NB4 (cell line): Measurements from ENCODE around the gene ZNF771.
A peak's percentile ranks its signal among the peaks of the same experiment; 100 is the strongest.

ENCODE experiments used
- DNase-seq: peaks from one replicate; pipeline ENCODE4 v3.0.0; 2010; ENCODE audit warnings: low read depth
- H3K4me3 ChIP-seq: one replicate; pipeline ENCODE4 v1.5.1; 2011; ENCODE audit warnings: mild to moderate bottlenecking, low read depth, low read length, moderate library complexity
- MYC ChIP-seq: IDR thresholded peaks from 2 replicates; pipeline ENCODE4 v1.6.1; 2011; ENCODE audit warnings: low read depth, low read length
- POLR2A ChIP-seq: IDR thresholded peaks from 2 replicates; pipeline ENCODE4 v1.6.1; 2011; ENCODE audit warnings: mild to moderate bottlenecking; ENCODE audit not compliant: insufficient read length; ENCODE audit errors: extremely low read depth
- TF ChIP-seq, protein P1 (sequence below): IDR thresholded peaks from one replicate; pipeline ENCODE4 v1.5.1; 2012; ENCODE audit warnings: low read depth, low read length
- TF ChIP-seq, protein P2 (sequence below): IDR thresholded peaks from 2 replicates; pipeline ENCODE4 v1.6.1; 2011; ENCODE audit warnings: low read depth, low read length

Gene ZNF771

DNA sequence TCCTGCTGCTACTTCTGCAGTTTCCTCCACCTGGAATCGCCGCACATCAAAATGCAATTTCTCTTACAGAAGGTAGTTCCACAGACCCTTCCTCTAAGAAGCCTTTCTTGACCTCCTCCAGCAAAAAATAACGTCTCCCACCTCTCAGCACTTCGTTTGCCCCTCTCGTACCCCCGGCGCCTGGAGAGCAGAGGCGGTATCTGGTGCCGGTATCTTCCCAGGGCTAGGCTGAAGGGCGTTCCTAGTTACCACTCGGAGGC is 21.9 kb downstream of the ZNF771 start:
- peak overlapping the region; percentile 99 for H3K4me3 ChIP-seq
- TF ChIP-seq MYC (no peak), POLR2A (no peak)
- TF ChIP-seq, protein P1, sequence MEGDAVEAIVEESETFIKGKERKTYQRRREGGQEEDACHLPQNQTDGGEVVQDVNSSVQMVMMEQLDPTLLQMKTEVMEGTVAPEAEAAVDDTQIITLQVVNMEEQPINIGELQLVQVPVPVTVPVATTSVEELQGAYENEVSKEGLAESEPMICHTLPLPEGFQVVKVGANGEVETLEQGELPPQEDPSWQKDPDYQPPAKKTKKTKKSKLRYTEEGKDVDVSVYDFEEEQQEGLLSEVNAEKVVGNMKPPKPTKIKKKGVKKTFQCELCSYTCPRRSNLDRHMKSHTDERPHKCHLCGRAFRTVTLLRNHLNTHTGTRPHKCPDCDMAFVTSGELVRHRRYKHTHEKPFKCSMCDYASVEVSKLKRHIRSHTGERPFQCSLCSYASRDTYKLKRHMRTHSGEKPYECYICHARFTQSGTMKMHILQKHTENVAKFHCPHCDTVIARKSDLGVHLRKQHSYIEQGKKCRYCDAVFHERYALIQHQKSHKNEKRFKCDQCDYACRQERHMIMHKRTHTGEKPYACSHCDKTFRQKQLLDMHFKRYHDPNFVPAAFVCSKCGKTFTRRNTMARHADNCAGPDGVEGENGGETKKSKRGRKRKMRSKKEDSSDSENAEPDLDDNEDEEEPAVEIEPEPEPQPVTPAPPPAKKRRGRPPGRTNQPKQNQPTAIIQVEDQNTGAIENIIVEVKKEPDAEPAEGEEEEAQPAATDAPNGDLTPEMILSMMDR, result no peak
- TF ChIP-seq, protein P2, sequence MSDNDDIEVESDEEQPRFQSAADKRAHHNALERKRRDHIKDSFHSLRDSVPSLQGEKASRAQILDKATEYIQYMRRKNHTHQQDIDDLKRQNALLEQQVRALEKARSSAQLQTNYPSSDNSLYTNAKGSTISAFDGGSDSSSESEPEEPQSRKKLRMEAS, result no peak
- DNase-seq, result no peak

DNA sequence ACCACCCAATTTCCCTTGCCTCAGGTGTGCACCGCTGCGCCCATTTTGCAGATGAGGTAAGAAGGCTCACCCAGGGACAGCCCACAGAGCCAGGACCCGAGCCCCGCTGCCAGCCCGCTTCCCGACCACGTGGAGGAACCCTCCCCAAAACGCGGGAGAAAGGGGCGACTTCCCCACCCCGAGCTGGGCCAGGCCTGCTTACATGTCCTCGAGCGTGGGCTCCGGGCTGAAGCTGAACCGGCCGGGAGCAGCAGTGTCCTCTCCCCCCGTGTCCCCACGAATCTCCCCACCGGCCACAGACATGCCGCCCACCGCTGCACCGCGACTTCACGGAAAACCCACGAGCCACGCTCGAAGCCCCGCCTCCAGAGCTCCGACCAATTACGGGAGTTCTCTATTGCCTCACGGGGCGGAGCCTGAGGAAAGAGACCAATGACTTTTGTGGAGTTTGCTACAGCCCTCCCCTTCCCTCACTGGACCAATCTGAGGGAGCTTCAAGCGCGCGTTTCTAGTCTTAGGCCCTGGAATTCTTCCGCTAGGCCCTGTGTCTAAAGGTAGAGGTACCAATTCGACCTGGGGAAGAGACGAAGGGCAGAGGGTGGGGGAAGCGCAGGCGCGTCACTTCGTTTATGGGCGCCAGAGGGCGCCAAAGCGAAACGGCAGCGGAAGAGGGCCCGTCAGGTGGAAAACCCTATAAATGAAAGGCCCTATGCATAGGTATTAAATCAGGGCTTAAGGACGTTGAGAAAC is 22.4 kb downstream of the ZNF771 start, which contains the start of gene DCTPP1:
DCTPP1 (minus strand) TSS at position 353 of the 750 bp plus-strand sequence; CDS start at position 303, 50 bp downstream.
- TF ChIP-seq MYC (peak; percentile 83; the same call in 1 of the 2 replicates), POLR2A (peak; percentile 51)
- TF ChIP-seq, protein P1, result peak; percentile 77
- TF ChIP-seq, protein P2, result peak; percentile 43; the same call in 1 of the 2 replicates
- peak within 1 kb of the TSS; percentile 99 for H3K4me3 ChIP-seq

DNA sequence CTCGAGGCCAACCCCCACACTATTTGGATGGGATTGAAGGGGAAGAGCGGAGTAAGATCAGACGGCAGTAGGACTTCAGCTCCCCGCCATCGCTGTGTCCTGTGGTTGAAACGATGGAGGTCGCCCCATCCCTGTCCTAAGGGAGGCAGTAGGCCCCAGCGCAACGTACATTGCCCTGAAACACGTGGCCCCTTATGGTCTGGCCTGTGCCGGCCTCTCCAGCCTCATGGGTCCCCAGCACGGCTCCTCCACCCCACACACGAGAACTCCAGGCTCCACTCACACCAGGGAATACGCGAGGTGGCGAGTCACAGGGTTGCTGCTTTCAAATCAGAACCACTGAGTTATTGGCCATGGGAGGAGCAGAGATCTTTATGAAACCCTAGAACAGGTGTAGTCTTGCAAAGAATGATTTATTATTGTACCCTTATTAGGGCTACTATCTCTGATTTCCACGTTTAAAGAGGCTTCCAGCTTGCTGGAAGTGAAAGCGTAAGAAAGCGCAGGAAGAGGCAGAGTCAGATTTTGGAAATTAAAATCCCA is 23.1 kb downstream of the ZNF771 start:
- TF ChIP-seq MYC, result peak; percentile 87
- TF ChIP-seq POLR2A, result no peak
- TF ChIP-seq, protein P2, result peak; percentile 94
- H3K4me3 ChIP-seq, result peak overlapping the region; percentile 30
- no peak for DNase-seq

More for the DNA sequence above, 22.4 kb downstream of the ZNF771 start, which contains the start of gene DCTPP1:
- peak; percentile 99 for DNase-seq

DNA sequence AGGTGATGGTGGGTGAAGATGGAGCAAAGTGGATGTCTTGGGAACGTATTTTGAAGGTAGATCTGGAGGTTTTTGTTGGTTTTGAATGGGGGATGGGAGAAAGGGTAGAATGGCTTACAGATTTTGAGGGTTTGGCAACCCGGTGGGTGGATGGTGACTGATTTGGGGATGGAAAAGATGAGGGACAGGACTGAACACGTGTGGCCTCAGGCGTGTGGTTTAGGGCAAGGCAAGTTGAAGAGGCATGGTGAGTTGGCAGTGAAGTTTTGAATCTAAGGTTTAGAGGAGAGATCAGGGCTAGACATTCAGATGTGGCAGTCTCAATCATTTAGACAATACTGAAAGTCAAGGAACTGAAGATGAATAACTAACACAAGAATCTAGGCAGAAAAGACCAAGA is 27.4 kb downstream of the ZNF771 start:
- no peak for DNase-seq
- H3K4me3 ChIP-seq, result no peak overlapping the region
- TF ChIP-seq, protein P1, result no peak
- TF ChIP-seq POLR2A (no peak), MYC (no peak)
- TF ChIP-seq, protein P2, result no peak

DNA sequence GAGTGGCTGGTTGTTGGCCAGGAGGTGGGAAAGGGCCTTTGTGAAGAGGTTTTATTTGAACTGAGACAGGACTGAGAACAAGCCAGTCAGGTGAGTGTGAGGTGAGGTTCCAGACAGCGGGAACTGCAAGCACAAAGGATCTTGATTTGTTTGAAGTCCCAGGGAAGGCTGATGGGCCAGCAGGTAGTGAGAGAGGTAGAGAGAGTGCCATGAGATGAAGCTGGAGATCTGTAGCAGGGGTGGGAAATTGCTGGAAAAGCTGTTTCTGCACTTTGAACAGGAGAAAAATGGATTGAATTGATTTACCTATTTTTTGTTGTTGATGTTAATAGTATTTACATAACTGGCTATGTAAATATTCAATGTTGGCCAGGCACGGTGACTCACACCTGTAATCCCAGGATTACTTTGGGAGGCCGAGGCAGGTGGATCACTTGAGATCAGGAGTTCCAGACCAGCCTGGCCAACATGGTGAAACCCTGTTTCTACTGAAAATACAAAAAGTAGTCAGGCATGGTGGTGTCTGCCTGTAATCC is 30.2 kb downstream of the ZNF771 start:
- H3K4me3 ChIP-seq, result no peak overlapping the region
- TF ChIP-seq, protein P1, result no peak
- TF ChIP-seq, protein P2, result no peak
- TF ChIP-seq MYC (no peak), POLR2A (no peak)
- DNase-seq, result no peak

DNA sequence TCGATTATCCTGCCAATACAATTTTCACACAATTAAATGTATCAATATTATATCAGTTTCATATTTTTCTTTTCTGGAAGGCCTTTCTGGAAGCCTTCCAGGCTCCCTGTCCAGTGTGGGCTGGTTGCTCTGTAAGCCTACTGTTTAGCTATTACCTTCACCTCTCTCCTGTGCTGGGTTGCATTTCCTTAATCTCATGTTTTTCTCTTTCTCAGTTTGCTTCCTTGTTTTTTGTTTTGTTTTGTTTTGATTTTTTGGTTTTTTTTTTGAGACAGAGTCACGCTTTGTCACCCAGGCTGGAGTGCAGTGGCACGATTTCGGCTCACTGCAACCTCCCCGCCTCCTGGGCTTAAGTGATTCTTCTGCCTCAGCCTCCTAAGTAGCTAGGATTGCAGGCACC is 31.4 kb downstream of the ZNF771 start:
- TF ChIP-seq POLR2A, result no peak
- TF ChIP-seq, protein P1, result no peak
- TF ChIP-seq MYC, result no peak
- TF ChIP-seq, protein P2, result no peak
- DNase-seq, result no peak
- no peak overlapping the region for H3K4me3 ChIP-seq
